ENCODE data around the gene ASB18.
"Not testable (repeated sequence)": the region's sequence is repeated elsewhere in the genome, so short reads cannot be mapped to it uniquely, and the experiment has no call there.

The ASB18 gene

DNA sequence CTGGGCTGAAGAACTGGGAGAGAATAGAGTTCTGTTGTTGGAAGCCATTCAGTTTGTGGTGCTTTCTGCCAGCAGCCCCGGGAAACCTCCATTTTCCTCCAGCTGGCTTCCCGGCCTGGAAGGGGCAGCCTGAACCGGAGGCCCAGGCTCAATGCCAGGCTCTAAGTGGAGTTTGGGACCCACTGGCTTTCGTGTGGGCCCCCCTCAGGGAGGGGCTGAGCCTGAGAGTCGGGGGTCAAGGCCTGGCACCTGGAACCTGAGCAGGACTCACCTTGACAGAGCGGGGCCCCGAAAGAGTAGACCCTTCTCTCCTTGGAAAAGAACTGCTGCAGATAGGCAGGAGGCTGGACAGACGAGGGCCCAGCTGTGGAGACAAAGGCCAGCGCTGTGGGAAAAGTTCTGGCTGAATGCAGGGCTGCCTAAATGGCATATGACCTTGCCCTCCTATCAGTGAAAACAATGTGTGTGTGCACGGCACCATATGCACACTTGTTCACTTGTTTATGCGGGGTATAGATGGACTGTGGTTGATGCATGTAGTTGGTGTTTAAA lies 34.8 kb upstream of the ASB18 start:
- no peaks in the 10 kb centered on the region for H3K36me3 ChIP-seq (ENCODE audit: control insufficient read depth in 2 of 2, insufficient read depth in 2 of 2, low read length in 2 of 2)
- H3K9me3 ChIP-seq (ENCODE audit: control insufficient read depth in 2 of 2, low read length in 2 of 2) = peaks cover 0 to 3% of the 10 kb centered on the region in 2 donors
- no peak overlapping the region for H3K4me3 ChIP-seq (ENCODE audit: low read length in 2 of 2)
- H3K27me3 ChIP-seq (ENCODE audit: control insufficient read depth in 1 of 2, insufficient read depth in 2 of 2, low read length in 2 of 2) = no peaks in the 10 kb centered on the region
- no peak overlapping the region for H3K27ac ChIP-seq (ENCODE audit: low read length)
- H3K9ac ChIP-seq (ENCODE audit: low read length in 2 of 2) = no peak overlapping the region
- H3K4me1 ChIP-seq (ENCODE audit: control insufficient read depth, insufficient read depth, low read length) = no peaks in the 10 kb centered on the region

DNA sequence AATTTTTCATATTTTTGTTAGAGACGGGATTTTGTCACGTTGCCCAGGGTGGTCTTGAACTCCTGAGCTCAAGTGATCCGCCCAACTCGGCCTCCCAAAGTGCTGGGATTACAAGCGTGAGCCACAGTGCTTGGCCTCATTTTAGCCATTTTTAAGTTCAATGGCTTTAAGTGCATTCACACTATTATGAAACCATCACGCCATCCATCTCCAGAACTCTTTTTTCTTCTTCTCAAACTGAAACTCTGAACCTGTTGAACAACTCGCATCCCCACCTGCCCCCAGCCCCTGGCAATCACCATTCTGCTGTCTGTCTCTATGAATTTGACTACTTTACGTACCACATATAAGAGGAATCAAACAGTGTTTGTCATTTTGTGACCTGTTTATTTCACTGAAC lies 31.3 kb upstream of the ASB18 start:
- no peaks in the 10 kb centered on the region for H3K27me3 ChIP-seq (ENCODE audit: control insufficient read depth in 1 of 2, insufficient read depth in 2 of 2, low read length in 2 of 2)
- no peak overlapping the region for H3K4me3 ChIP-seq (ENCODE audit: low read length in 2 of 2)
- H3K27ac ChIP-seq (ENCODE audit: low read length) = no peak overlapping the region
- peaks cover 0 to 3% of the 10 kb centered on the region in 2 donors for H3K9me3 ChIP-seq (ENCODE audit: control insufficient read depth in 2 of 2, low read length in 2 of 2)
- no peak overlapping the region for H3K9ac ChIP-seq (ENCODE audit: low read length in 2 of 2)
- H3K36me3 ChIP-seq (ENCODE audit: control insufficient read depth in 2 of 2, insufficient read depth in 2 of 2, low read length in 2 of 2) = no peaks in the 10 kb centered on the region
- H3K4me1 ChIP-seq (ENCODE audit: control insufficient read depth, insufficient read depth, low read length) = no peaks in the 10 kb centered on the region

GRCh38 chr2:236294647-236295046 lies 30.4 kb upstream of the ASB18 start:
- peaks cover 0 to 6% of the 10 kb centered on the region in 2 donors for H3K27me3 ChIP-seq (ENCODE audit: control insufficient read depth in 1 of 2, insufficient read depth in 2 of 2, low read length in 2 of 2)
- H3K4me3 ChIP-seq (ENCODE audit: low read length in 2 of 2) = no peak overlapping the region
- no peaks in the 10 kb centered on the region for H3K4me1 ChIP-seq (ENCODE audit: control insufficient read depth, insufficient read depth, low read length)
- peaks cover 0 to 3% of the 10 kb centered on the region in 2 donors for H3K9me3 ChIP-seq (ENCODE audit: control insufficient read depth in 2 of 2, low read length in 2 of 2)
- H3K9ac ChIP-seq (ENCODE audit: low read length in 2 of 2) = no peak overlapping the region
- H3K27ac ChIP-seq (ENCODE audit: low read length) = no peak overlapping the region
- H3K36me3 ChIP-seq (ENCODE audit: control insufficient read depth in 2 of 2, insufficient read depth in 2 of 2, low read length in 2 of 2) = no peaks in the 10 kb centered on the region

DNA sequence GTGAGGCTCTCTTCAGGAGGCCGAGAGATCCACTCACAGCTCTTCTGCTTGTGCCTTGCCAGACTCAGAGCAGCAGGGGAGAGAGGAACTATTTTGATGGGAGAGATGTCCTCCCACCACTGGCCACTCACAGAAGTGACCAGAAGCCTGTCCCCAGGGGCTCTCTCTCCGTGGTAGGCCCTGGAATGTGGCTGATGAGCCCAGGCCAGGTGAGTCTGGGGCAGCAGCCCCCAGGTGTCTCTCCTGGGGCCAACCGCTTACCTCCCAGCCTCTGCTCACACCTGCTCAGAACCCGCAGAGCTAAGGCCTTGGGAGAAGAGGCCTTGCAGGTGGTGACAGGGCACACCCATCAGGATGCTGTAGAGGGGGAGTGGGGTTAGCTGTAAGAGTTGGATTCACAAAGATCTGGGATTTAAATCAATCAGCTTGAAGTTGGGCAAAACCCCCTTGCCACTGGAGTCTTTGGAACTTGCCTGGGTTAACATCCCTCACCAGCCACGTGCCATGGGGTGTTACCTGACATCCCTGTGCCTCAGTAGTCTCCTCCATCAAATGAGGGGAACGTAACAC lies 29.1 kb upstream of the ASB18 start:
- H3K27ac ChIP-seq (ENCODE audit: low read length) = no peak overlapping the region
- no peak overlapping the region for H3K4me3 ChIP-seq (ENCODE audit: low read length in 2 of 2)
- no peaks in the 10 kb centered on the region for H3K9me3 ChIP-seq (ENCODE audit: control insufficient read depth in 2 of 2, low read length in 2 of 2)
- H3K9ac ChIP-seq (ENCODE audit: low read length in 2 of 2) = no peak overlapping the region
- H3K27me3 ChIP-seq (ENCODE audit: control insufficient read depth in 1 of 2, insufficient read depth in 2 of 2, low read length in 2 of 2) = peaks cover 5 to 6% of the 10 kb centered on the region in 2 donors
- H3K4me1 ChIP-seq (ENCODE audit: control insufficient read depth, insufficient read depth, low read length) = no peaks in the 10 kb centered on the region
- no peaks in the 10 kb centered on the region for H3K36me3 ChIP-seq (ENCODE audit: control insufficient read depth in 2 of 2, insufficient read depth in 2 of 2, low read length in 2 of 2)

DNA sequence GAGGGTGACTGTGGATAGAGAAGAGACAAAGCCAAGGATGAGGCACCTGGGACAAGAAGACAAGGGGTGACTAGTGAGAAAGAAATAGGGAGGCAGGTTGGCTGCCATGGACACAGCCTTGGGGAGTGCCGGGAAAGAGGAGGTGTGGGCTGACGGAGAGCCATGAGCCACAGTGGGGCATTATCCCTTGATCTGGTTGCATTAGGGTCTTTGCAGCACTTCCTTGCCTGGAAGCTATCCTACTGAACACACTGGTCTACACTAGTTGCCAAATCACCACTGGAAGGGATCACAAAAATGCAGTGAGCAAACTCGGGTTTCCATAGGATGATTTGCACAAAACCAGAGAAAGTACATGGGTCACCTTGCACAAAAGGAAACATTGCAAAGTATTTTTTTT lies 27.7 kb upstream of the ASB18 start:
- H3K9me3 ChIP-seq (ENCODE audit: control insufficient read depth in 2 of 2, low read length in 2 of 2) = no peaks in the 10 kb centered on the region
- no peak overlapping the region for H3K27ac ChIP-seq (ENCODE audit: low read length)
- H3K4me3 ChIP-seq (ENCODE audit: low read length in 2 of 2) = no peak overlapping the region
- H3K27me3 ChIP-seq (ENCODE audit: control insufficient read depth in 1 of 2, insufficient read depth in 2 of 2, low read length in 2 of 2) = peaks cover 5 to 9% of the 10 kb centered on the region in 2 donors
- no peaks in the 10 kb centered on the region for H3K36me3 ChIP-seq (ENCODE audit: control insufficient read depth in 2 of 2, insufficient read depth in 2 of 2, low read length in 2 of 2)
- H3K9ac ChIP-seq (ENCODE audit: low read length in 2 of 2) = no peak overlapping the region
- no peaks in the 10 kb centered on the region for H3K4me1 ChIP-seq (ENCODE audit: control insufficient read depth, insufficient read depth, low read length)

DNA sequence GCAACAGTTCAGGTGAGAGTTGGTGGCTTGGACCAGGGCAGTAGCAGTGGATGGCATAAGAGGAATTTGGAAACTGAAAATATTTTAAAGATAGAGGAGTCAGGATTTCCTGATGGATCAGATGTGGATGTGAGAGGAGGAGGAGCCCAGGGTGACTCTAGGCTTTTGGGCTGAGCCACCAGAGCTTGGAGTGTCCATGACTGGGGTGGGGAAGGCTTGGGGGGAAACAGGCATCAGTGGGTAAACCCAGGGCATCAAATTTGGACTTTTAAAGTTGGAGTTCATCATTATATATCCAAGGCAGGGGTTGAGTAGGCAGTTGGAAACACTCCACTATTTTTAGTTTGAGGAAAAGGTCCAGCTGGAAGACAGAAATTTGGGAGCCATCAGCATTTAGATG lies 27.3 kb upstream of the ASB18 start:
- Histone ChIP-seq H3K36me3 (ENCODE audit: control insufficient read depth in 2 of 2, insufficient read depth in 2 of 2, low read length in 2 of 2) (no peaks in the 10 kb centered on the region), H3K27me3 (ENCODE audit: control insufficient read depth in 1 of 2, insufficient read depth in 2 of 2, low read length in 2 of 2) (peaks cover 5 to 9% of the 10 kb centered on the region in 2 donors), H3K4me1 (ENCODE audit: control insufficient read depth, insufficient read depth, low read length) (no peaks in the 10 kb centered on the region), H3K4me3 (ENCODE audit: low read length in 2 of 2) (no peak overlapping the region), H3K9ac (ENCODE audit: low read length in 2 of 2) (no peak overlapping the region), H3K27ac (ENCODE audit: low read length) (no peak overlapping the region), H3K9me3 (ENCODE audit: control insufficient read depth in 2 of 2, low read length in 2 of 2) (no peaks in the 10 kb centered on the region)

- Histone ChIP-seq H3K4me3 (ENCODE audit: low read length in 2 of 2) (no peak overlapping the region), H3K9ac (ENCODE audit: low read length in 2 of 2) (no peak overlapping the region), H3K27me3 (ENCODE audit: control insufficient read depth in 1 of 2, insufficient read depth in 2 of 2, low read length in 2 of 2) (peaks cover 5 to 9% of the 10 kb centered on the region in 2 donors), H3K4me1 (ENCODE audit: control insufficient read depth, insufficient read depth, low read length) (no peaks in the 10 kb centered on the region), H3K36me3 (ENCODE audit: control insufficient read depth in 2 of 2, insufficient read depth in 2 of 2, low read length in 2 of 2) (no peaks in the 10 kb centered on the region), H3K9me3 (ENCODE audit: control insufficient read depth in 2 of 2, low read length in 2 of 2) (no peaks in the 10 kb centered on the region), H3K27ac (ENCODE audit: low read length) (no peak overlapping the region)
These were observed 26.7 kb upstream of the ASB18 start for GRCh38 chr2:236290742-236291425.

DNA sequence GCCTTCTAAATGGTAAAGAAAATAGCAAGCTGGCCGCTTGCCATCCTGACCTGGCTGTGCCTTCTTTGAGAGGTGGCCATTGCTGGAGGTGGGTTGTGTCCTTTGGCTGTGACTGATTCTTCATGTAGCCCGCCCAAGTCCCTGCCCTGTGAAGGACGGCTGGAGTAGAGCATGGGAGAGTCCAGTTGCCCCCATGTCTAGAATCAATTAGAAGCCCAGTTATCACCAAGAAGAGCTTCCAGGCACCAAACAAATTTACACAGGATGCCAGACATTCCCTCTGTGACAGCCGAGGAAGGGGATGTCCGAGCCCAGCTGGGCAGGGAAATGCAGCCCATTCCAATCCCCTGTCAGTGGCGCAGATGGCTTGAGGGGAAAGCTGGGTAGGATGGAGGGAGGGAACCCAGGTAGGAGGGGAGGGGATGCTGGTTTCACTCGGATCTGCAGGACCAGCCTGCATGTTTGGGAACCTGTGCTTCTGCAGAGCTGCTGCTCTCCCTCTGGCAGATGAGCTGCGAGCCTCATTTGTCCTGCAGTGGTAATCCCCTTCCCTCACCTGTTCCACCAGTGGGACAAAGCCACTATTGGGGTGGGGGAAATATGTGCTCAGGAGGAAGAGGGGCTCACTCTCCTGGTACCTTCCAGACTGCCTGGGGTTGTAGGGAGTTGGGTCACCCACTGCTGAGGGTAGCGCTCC lies 25.7 kb upstream of the ASB18 start:
- Histone ChIP-seq H3K4me1 (ENCODE audit: control insufficient read depth, insufficient read depth, low read length) (no peaks in the 10 kb centered on the region), H3K27me3 (ENCODE audit: control insufficient read depth in 1 of 2, insufficient read depth in 2 of 2, low read length in 2 of 2) (peaks cover 5 to 9% of the 10 kb centered on the region in 2 donors), H3K27ac (ENCODE audit: low read length) (no peak overlapping the region), H3K9me3 (ENCODE audit: control insufficient read depth in 2 of 2, low read length in 2 of 2) (no peaks in the 10 kb centered on the region), H3K9ac (ENCODE audit: low read length in 2 of 2) (no peak overlapping the region), H3K4me3 (ENCODE audit: low read length in 2 of 2) (no peak overlapping the region), H3K36me3 (ENCODE audit: control insufficient read depth in 2 of 2, insufficient read depth in 2 of 2, low read length in 2 of 2) (no peaks in the 10 kb centered on the region)

DNA sequence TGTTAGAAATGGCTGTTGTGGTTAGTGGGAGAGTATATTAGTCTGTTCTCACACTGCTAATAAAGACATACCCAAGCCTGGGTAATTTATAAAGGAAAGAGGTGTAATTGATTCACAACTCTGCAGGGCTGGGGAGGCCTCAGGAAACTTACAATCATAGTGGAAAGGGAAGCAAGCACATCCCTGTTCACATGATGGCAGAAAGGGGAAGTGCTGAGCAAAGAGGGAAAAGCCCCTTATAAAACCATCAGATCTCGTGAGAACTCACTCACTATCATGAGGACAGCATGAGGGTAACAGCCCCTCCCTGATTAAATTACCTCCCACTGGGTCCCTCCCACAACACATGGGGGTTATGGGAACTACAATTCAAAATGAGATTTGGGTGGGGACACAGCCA lies 24.2 kb upstream of the ASB18 start:
- not testable (repeated sequence) for H3K9ac ChIP-seq (ENCODE audit: low read length in 2 of 2); H3K27ac ChIP-seq (ENCODE audit: low read length); H3K27me3 ChIP-seq (ENCODE audit: control insufficient read depth in 1 of 2, insufficient read depth in 2 of 2, low read length in 2 of 2); H3K36me3 ChIP-seq (ENCODE audit: control insufficient read depth in 2 of 2, insufficient read depth in 2 of 2, low read length in 2 of 2); H3K4me1 ChIP-seq (ENCODE audit: control insufficient read depth, insufficient read depth, low read length); H3K9me3 ChIP-seq (ENCODE audit: control insufficient read depth in 2 of 2, low read length in 2 of 2); H3K4me3 ChIP-seq (ENCODE audit: low read length in 2 of 2)

GRCh38 chr2:236287656-236288055 lies 23.4 kb upstream of the ASB18 start:
- Histone ChIP-seq H3K9me3 (ENCODE audit: control insufficient read depth in 2 of 2, low read length in 2 of 2) (peaks cover 0 to 4% of the 10 kb centered on the region in 2 donors), H3K36me3 (ENCODE audit: control insufficient read depth in 2 of 2, insufficient read depth in 2 of 2, low read length in 2 of 2) (no peaks in the 10 kb centered on the region), H3K4me1 (ENCODE audit: control insufficient read depth, insufficient read depth, low read length) (no peaks in the 10 kb centered on the region), H3K27me3 (ENCODE audit: control insufficient read depth in 1 of 2, insufficient read depth in 2 of 2, low read length in 2 of 2) (peaks cover 5 to 9% of the 10 kb centered on the region in 2 donors), H3K9ac (ENCODE audit: low read length in 2 of 2) (no peak overlapping the region), H3K4me3 (ENCODE audit: low read length in 2 of 2) (no peak overlapping the region), H3K27ac (ENCODE audit: low read length) (no peak overlapping the region)

All from stomach smooth muscle (tissue), 2 donors.